K562 (cell line): ENCODE measurements around the gene SPEF1.

Experiments used
- CBX5 ChIP-seq: IDR thresholded peaks from 2 replicates; pipeline ENCODE4 v1.6.1; 2014; ENCODE audit warnings: low read depth, borderline replicate concordance
- CHCHD3 ChIP-seq: fragments of 250-450 bp; sonication (Bioruptor Pico); IDR thresholded peaks from 2 replicates; pipeline ENCODE4 v2.1.2; 2022; ENCODE audit warnings: mild to moderate bottlenecking
- CTCF ChIP-seq, 3 experiments: IDR thresholded peaks in 2 of 3; conservative IDR thresholded peaks in 1 of 3; 2 replicates each; pipeline ENCODE4 v1.5.1; 2011 to 2012; ENCODE audit warnings: low read length in 3 of 3, mild to moderate bottlenecking in 3 of 3, control low read depth in 2 of 3, improper control_type of control experiment in 1 of 3, inconsistent platforms in 1 of 3, low read depth in 1 of 3, mixed read lengths in 1 of 3, moderate library complexity in 1 of 3; ENCODE audit not compliant: insufficient read depth in 2 of 3
- GATAD2A ChIP-seq: fragments of 450-650 bp; IDR thresholded peaks from 2 replicates; pipeline ENCODE4 v1.6.1; 2017
- NCOR1 ChIP-seq: fragments of 450-650 bp; IDR thresholded peaks from 2 replicates; pipeline ENCODE4 v1.6.1; 2016; ENCODE audit warnings: mild to moderate bottlenecking, moderate library complexity
- RNF2 ChIP-seq: sonication (generic); IDR thresholded peaks from 2 replicates; pipeline ENCODE4 v1.6.1; 2016
- SMARCA4 ChIP-seq: fragments of 450-650 bp; IDR thresholded peaks from 2 replicates; pipeline ENCODE4 v1.6.1; 2016
- SMARCC2 ChIP-seq: fragments of 450-650 bp; IDR thresholded peaks from 2 replicates; pipeline ENCODE4 v1.6.1; 2017; ENCODE audit warnings: antibody characterized with exemption, moderate library complexity, mild to moderate bottlenecking, low read depth
- TAF1 ChIP-seq: IDR thresholded peaks from 2 replicates; pipeline ENCODE4 v1.6.1; 2011; ENCODE audit warnings: mild to moderate bottlenecking, low read length, moderate library complexity; ENCODE audit not compliant: insufficient read depth, control insufficient read depth, severe bottlenecking; ENCODE audit errors: extremely low read depth
- USF2 ChIP-seq: sonication (generic); formaldehyde crosslinking; IDR thresholded peaks from 2 replicates; pipeline ENCODE4 v1.5.0; 2020; ENCODE audit warnings: missing genetic modification reagents
- TF ChIP-seq, protein P1 (sequence below), 2 experiments: fragments of 450-650 bp; formaldehyde crosslinking in 1 of 2; IDR thresholded peaks; 2 replicates each; pipeline versions ENCODE4 v1.4.0 to v1.6.1; 2014 to 2020; ENCODE audit warnings: mild to moderate bottlenecking in 2 of 2, borderline replicate concordance in 1 of 2, low read depth in 1 of 2

- TF ChIP-seq RNF2 (no peak), CBX5 (no peak), CHCHD3 (CRISPR knock-in tag) (no peak), CTCF (IDR thresholded peaks at IDR 0.05 in 2 of 3, conservative IDR thresholded peaks at IDR 0.05 in 1 of 3; ENCODE audit: insufficient read depth in 2 of 3, low read depth in 1 of 3, low read length in 3 of 3) (no peak), SMARCC2 (no peak), USF2 (no peak), SMARCA4 (no peak), TAF1 (no peak), GATAD2A (no peak; the same call in 1 of the 2 replicates), NCOR1 (no peak)
- TF ChIP-seq, protein P1, sequence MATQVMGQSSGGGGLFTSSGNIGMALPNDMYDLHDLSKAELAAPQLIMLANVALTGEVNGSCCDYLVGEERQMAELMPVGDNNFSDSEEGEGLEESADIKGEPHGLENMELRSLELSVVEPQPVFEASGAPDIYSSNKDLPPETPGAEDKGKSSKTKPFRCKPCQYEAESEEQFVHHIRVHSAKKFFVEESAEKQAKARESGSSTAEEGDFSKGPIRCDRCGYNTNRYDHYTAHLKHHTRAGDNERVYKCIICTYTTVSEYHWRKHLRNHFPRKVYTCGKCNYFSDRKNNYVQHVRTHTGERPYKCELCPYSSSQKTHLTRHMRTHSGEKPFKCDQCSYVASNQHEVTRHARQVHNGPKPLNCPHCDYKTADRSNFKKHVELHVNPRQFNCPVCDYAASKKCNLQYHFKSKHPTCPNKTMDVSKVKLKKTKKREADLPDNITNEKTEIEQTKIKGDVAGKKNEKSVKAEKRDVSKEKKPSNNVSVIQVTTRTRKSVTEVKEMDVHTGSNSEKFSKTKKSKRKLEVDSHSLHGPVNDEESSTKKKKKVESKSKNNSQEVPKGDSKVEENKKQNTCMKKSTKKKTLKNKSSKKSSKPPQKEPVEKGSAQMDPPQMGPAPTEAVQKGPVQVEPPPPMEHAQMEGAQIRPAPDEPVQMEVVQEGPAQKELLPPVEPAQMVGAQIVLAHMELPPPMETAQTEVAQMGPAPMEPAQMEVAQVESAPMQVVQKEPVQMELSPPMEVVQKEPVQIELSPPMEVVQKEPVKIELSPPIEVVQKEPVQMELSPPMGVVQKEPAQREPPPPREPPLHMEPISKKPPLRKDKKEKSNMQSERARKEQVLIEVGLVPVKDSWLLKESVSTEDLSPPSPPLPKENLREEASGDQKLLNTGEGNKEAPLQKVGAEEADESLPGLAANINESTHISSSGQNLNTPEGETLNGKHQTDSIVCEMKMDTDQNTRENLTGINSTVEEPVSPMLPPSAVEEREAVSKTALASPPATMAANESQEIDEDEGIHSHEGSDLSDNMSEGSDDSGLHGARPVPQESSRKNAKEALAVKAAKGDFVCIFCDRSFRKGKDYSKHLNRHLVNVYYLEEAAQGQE (IDR thresholded peaks at IDR 0.05; ENCODE audit: borderline replicate concordance) = no peak
- TF ChIP-seq, protein P1 (CRISPR knock-in tag; IDR thresholded peaks at IDR 0.05; ENCODE audit: low read depth) = no peak
Measured at GRCh38 chr20:3784863-3785239, 3.6 kb upstream of the SPEF1 start.
